Prostate gland (tissue), 2 donors: ENCODE measurements around the gene SHISAL1. TPM values are rescaled to one million over a fixed set of nuclear protein-coding genes. Genes with fewer than 3 reads are reported as not detected.

ENCODE experiments used
- DNase-seq: peaks from one replicate; pipeline ENCODE4 v3.0.0-alpha.2; 2019; ENCODE audit warnings: low spot score
- H3K27ac ChIP-seq, 2 donors: fragments of 200-600 bp; sonication (generic); 2 replicates each; pipeline ENCODE4 v1.5.1; 2017 to 2019
- H3K27me3 ChIP-seq: fragments of 200-600 bp; sonication (generic); replicated peaks from 2 replicates; pipeline ENCODE4 v1.5.1; 2019; ENCODE audit not compliant: insufficient read depth
- H3K36me3 ChIP-seq, 2 donors: fragments of 200-600 bp; sonication (generic); 1 replicate in 1 of 2; 2 replicates in 1 of 2; pipeline versions ENCODE4 v1.5.1 to v1.8.1; 2017 to 2019
- H3K4me1 ChIP-seq: fragments of 200-600 bp; sonication (generic); replicated peaks from 2 replicates; pipeline ENCODE4 v1.5.1; 2019
- H3K4me3 ChIP-seq, 2 donors: fragments of 200-600 bp; sonication (generic); 2 replicates each; pipeline ENCODE4 v1.5.1; 2017 to 2019
- H3K9me3 ChIP-seq: fragments of 200-600 bp; sonication (generic); 2 replicates; pipeline ENCODE4 v1.5.1; 2017
- CTCF ChIP-seq, 4 experiments: fragments of 200-600 bp in 2 of 4; fragments of 450-650 bp in 2 of 4; sonication (generic) in 2 of 4; IDR thresholded peaks; 1 replicate in 3 of 4; 2 replicates in 1 of 4; pipeline ENCODE4 v1.5.1; 2016 to 2019; ENCODE audit warnings: antibody characterized with exemption in 4 of 4, mild to moderate bottlenecking in 2 of 4, moderate library complexity in 2 of 4
- POLR2A ChIP-seq: fragments of 450-650 bp; IDR thresholded peaks from one replicate; pipeline ENCODE4 v1.6.1; 2016; ENCODE audit warnings: antibody characterized with exemption, mild to moderate bottlenecking
- POLR2AphosphoS5 ChIP-seq: sonication (generic); formaldehyde crosslinking; IDR thresholded peaks from one replicate; pipeline ENCODE4 v1.6.1; 2017; ENCODE audit warnings: antibody characterized with exemption
- WGBS: methylation state at CpG from one replicate; pipeline ENCODE4 v1.1.5; 2018; 5-methylcytosine and 5-hydroxymethylcytosine counted together
- intact Hi-C: fragments of 100-400 bp; cut with DNase I; formaldehyde crosslinking; loops from one replicate; pipeline ENCODE4 v1.14.2; 2022
- total RNA-seq, 2 donors: library from RNA; depleted of rRNA; stranded (reverse); fragments of >200 nt; gene quantifications; one replicate each; pipeline ENCODE4 v1.1.0, GENCODE V29; 2016

The SHISAL1 gene
- total RNA-seq, 2 donors from 2014 or later, result 1.8 to 7.8 TPM

- no peak for DNase-seq
- Histone ChIP-seq H3K27ac (no peak overlapping the region), H3K27me3 (no peaks in the 10 kb centered on the region), H3K4me3 (no peak overlapping the region), H3K9me3 (no peaks in the 10 kb centered on the region), H3K4me1 (no peaks in the 10 kb centered on the region), H3K36me3 (no peaks in the 10 kb centered on the region)
- intact Hi-C loops, result no loop called here
- TF ChIP-seq CTCF (IDR thresholded peaks at IDR 0.05) (no peak), POLR2A (no peak)
- 89% methylated on average over 5 of the region's 5 CpGs for WGBS
These were observed 44.9 kb downstream of the SHISAL1 start for GRCh38 chr22:44267856-44268255.

GRCh38 chr22:44266796-44267760, 45.7 kb downstream of the SHISAL1 start:
- intact Hi-C loops, result no loop called here
- 52% methylated on average over 24 of the region's 26 CpGs for WGBS
- Histone ChIP-seq H3K27me3 (no peaks in the 10 kb centered on the region), H3K9me3 (no peaks in the 10 kb centered on the region), H3K36me3 (no peaks in the 10 kb centered on the region), H3K27ac (no peak overlapping the region), H3K4me3 (no peak overlapping the region), H3K4me1 (no peaks in the 10 kb centered on the region)
- peak; percentile 29 for DNase-seq
- TF ChIP-seq POLR2AphosphoS5 (no peak), CTCF (IDR thresholded peaks at IDR 0.05) (no peak), POLR2A (no peak)

GRCh38 chr22:44263547-44263946, 49.2 kb downstream of the SHISAL1 start:
- Histone ChIP-seq H3K9me3 (no peaks in the 10 kb centered on the region), H3K27me3 (no peaks in the 10 kb centered on the region), H3K36me3 (no peaks in the 10 kb centered on the region), H3K27ac (no peak overlapping the region), H3K4me3 (no peak overlapping the region), H3K4me1 (no peaks in the 10 kb centered on the region)
- no peak for TF ChIP-seq CTCF (IDR thresholded peaks at IDR 0.05)
- TF ChIP-seq POLR2AphosphoS5, result no peak
- TF ChIP-seq POLR2A, result no peak
- no peak for DNase-seq
- intact Hi-C loops, result no loop called here
- 91% methylated on average over 6 of the region's 6 CpGs for WGBS

- Histone ChIP-seq H3K27me3 (no peaks in the 10 kb centered on the region), H3K9me3 (no peaks in the 10 kb centered on the region), H3K36me3 (no peaks in the 10 kb centered on the region), H3K27ac (no peak overlapping the region), H3K4me3 (no peak overlapping the region), H3K4me1 (no peaks in the 10 kb centered on the region)
- DNase-seq, result no peak
- TF ChIP-seq POLR2A (no peak), CTCF (IDR thresholded peaks at IDR 0.05) (no peak), POLR2AphosphoS5 (no peak)
- WGBS, result 73% methylated on average over 12 of the region's 12 CpGs
- intact Hi-C loops, result no loop called here
These were observed 50.7 kb downstream of the SHISAL1 start for GRCh38 chr22:44261861-44262595.
